Chondrocyte (in vitro differentiated cells): Measurements from ENCODE around the gene SOCS2. TPM values are rescaled to one million over a fixed set of nuclear protein-coding genes. Genes with fewer than 3 reads are reported as not detected.

Source experiments
- DNase-seq: peaks from one replicate; pipeline ENCODE4 v3.0.0; 2021; ENCODE audit warnings: mixed read lengths, low spot score
- H3K27ac Mint-ChIP-seq: one replicate; pipeline ENCODE4 v1.8.0; 2021; ENCODE audit warnings: mild to moderate bottlenecking, moderate library complexity, mixed read lengths; ENCODE audit not compliant: unreplicated experiment
- H3K27me3 Mint-ChIP-seq: 2 replicates; pipeline ENCODE4 v1.8.0; 2021; ENCODE audit warnings: low read depth, mixed read lengths
- H3K36me3 Mint-ChIP-seq: 2 replicates; pipeline ENCODE4 v1.8.0; 2021; ENCODE audit warnings: low read depth, mixed read lengths
- H3K4me1 Mint-ChIP-seq: 2 replicates; pipeline ENCODE4 v1.8.0; 2021; ENCODE audit warnings: low read depth, mild to moderate bottlenecking, mixed read lengths
- H3K4me3 Mint-ChIP-seq: one replicate; pipeline ENCODE4 v1.8.0; 2021; ENCODE audit warnings: mild to moderate bottlenecking, moderate library complexity, mixed read lengths; ENCODE audit not compliant: unreplicated experiment
- H3K9me3 Mint-ChIP-seq: 2 replicates; pipeline ENCODE4 v1.8.0; 2021; ENCODE audit warnings: low read depth, mixed read lengths
- total RNA-seq: library from RNA; stranded (reverse); gene quantifications from 3 replicates; pipeline ENCODE4 v1.2.1, GENCODE V29; 2021
- TF ChIP-seq, protein P1 (sequence below): fragments of 200-600 bp; sonication (generic); IDR thresholded peaks from 2 replicates; pipeline ENCODE4 v1.5.0; 2021; ENCODE audit warnings: antibody characterized with exemption, mild to moderate bottlenecking, moderate library complexity

The SOCS2 gene
- total RNA-seq, 1 donor from 2014 or later: 4.9 TPM

DNA sequence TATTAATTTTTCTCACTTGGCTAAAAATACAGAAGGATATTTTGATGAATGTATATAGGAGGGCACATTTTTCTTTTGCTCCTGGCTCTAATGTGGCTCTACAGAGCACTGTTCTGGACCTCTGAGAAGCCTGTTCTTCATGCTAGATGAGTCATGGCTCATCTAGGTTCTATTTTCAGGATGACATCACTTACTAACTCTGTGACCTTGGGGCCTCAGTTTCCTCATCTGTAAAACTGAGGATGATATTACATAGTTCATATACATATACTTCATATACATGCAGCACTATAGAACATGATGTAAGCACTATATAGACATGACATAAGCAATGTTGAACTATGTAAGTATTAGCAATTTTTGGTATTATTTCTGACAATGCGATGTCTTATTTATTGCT is 35.8 kb downstream of the SOCS2 start:
- no peak for DNase-seq
- Mint-ChIP-seq H3K27ac (no peak overlapping the region), H3K9me3 (no peaks in the 10 kb centered on the region), H3K4me1 (no peaks in the 10 kb centered on the region), H3K27me3 (no peaks in the 10 kb centered on the region), H3K4me3 (no peak overlapping the region), H3K36me3 (no peaks in the 10 kb centered on the region)
- TF ChIP-seq, protein P1, sequence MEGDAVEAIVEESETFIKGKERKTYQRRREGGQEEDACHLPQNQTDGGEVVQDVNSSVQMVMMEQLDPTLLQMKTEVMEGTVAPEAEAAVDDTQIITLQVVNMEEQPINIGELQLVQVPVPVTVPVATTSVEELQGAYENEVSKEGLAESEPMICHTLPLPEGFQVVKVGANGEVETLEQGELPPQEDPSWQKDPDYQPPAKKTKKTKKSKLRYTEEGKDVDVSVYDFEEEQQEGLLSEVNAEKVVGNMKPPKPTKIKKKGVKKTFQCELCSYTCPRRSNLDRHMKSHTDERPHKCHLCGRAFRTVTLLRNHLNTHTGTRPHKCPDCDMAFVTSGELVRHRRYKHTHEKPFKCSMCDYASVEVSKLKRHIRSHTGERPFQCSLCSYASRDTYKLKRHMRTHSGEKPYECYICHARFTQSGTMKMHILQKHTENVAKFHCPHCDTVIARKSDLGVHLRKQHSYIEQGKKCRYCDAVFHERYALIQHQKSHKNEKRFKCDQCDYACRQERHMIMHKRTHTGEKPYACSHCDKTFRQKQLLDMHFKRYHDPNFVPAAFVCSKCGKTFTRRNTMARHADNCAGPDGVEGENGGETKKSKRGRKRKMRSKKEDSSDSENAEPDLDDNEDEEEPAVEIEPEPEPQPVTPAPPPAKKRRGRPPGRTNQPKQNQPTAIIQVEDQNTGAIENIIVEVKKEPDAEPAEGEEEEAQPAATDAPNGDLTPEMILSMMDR: no peak

DNA sequence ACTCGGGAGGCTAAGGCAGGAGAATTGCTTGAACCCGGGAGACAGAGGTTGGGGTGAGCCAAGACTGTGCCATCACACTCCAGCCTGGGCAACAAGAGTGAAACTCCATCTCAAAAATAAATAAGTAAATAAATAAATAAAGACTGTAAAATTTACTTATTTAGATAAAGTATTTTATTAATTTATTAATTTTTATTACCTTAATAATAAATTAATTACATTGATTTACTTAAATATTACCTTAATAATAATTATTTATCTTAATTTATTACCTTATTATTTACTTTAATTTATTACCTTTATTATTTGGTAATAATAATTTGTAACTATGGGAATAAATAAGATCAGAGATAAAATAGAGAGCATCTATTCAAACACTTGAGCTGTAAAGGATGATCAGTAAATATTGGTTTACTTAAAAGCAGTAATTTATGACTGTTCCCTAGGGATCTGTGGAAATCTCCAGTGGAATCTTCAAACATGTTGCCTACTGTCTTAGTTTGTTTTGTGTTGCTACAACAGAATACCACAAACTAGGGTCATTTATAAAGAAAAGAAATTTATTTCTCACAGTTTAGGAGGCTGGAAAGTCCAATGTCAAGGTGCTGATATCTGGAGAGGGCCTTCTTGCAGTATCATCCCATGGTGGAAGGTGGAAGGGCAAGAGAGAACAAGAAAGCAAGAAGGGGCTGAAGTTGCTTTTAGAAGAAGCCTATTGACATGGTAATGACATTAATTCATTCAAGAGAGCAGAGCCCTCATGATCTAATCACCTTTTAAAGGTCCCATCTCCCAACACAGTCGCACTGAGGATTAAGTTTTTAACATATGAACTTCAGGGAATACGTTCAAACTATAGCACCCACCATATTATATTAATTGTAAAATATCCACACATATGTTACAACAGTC is 37.1 kb downstream of the SOCS2 start:
- Mint-ChIP-seq H3K4me3 (no peak overlapping the region), H3K36me3 (no peaks in the 10 kb centered on the region), H3K27me3 (no peaks in the 10 kb centered on the region), H3K9me3 (no peaks in the 10 kb centered on the region), H3K4me1 (no peaks in the 10 kb centered on the region), H3K27ac (no peak overlapping the region)
- TF ChIP-seq, protein P1: no peak
- no peak for DNase-seq

DNA sequence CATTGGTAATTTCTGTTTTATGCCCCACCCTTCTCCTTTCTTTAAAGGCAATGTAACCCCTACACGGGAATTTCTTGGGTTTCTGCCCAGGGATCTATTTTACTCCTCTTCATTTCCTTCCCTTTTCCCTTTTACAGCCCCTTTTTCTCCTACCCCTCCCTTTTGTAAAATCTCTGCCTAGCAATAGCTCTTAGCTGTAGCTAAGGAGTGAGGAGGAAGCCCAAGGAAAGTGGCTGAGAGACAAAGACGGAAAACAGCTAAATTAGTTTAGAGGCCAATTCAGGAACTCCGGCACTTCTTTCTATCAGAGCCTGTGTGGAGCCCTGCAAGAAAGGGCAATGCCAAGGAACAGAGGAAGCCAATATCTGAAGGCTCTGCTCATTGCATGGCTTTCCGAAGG is 40.3 kb downstream of the SOCS2 start:
- H3K27me3 Mint-ChIP-seq: no peaks in the 10 kb centered on the region
- H3K36me3 Mint-ChIP-seq: no peaks in the 10 kb centered on the region
- DNase-seq: no peak
- TF ChIP-seq, protein P1: no peak
- H3K9me3 Mint-ChIP-seq: no peaks in the 10 kb centered on the region
- H3K4me1 Mint-ChIP-seq: peaks cover 7% of the 10 kb centered on the region
- no peak overlapping the region for H3K27ac Mint-ChIP-seq
- no peak overlapping the region for H3K4me3 Mint-ChIP-seq

DNA sequence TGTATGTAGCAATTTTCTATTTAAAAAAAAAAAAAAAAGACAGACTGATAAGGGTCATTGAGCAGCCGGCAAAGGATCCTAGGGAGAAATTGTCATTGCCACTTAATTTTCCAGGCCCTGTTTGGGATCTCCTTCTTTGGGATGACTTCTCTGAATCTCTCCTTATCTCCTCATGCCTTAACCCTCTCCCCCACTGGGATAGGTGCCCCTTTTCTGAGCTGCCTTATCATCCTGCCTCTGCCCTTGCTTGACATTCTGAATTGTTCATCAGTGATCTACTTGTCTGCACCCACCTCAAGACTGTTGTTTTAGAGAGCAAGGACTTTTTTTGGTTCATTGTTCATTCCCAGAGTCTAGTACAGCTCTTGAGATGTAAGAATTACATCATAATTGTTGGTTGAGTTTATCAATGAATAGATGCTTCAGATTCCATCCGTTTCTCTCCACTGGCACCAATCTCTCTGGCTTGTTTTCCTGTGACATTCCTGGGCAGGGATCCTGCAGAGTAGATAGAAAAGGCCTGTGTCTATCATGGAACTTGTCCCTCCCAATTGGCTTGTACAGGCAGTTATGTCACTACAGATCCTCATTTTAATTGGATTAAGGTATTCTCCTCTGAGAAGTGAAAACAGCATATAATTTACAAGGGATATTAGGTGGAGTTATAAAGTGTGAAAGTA is 42.6 kb downstream of the SOCS2 start:
- Mint-ChIP-seq H3K36me3 (no peaks in the 10 kb centered on the region), H3K9me3 (no peaks in the 10 kb centered on the region), H3K27ac (no peak overlapping the region), H3K27me3 (no peaks in the 10 kb centered on the region), H3K4me3 (no peak overlapping the region), H3K4me1 (peaks cover 7% of the 10 kb centered on the region)
- TF ChIP-seq, protein P1: no peak
- DNase-seq: no peak

DNA sequence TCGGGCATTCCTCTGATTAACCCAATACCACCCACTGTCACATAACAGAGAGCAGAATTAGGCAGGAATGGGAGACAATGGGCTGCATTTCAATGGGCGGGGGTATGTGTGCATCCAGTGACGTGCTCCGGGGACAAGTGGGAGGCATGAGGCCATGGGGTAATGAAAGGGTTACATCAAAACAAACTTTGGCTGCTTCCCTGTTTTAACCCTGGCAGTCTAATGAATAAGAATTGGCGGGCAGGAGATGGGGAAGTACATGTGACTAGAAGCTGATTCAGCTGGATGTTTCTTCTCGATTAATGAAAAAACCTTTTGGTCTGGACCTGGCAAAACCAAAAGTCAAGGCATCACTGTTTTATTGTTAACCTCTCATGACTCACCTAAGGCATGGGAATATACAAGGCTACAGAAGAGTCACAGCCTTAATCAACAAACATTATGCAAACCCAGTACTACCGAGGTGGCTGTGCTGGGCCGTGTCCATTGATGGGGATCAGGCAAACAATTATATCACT is 44.2 kb downstream of the SOCS2 start:
- H3K36me3 Mint-ChIP-seq: no peaks in the 10 kb centered on the region
- H3K27me3 Mint-ChIP-seq: no peaks in the 10 kb centered on the region
- no peaks in the 10 kb centered on the region for H3K9me3 Mint-ChIP-seq
- H3K27ac Mint-ChIP-seq: no peak overlapping the region
- H3K4me3 Mint-ChIP-seq: no peak overlapping the region
- no peak for DNase-seq
- TF ChIP-seq, protein P1: no peak
- H3K4me1 Mint-ChIP-seq: peaks cover 11% of the 10 kb centered on the region
